ENCODE measurements around the gene AOC1. TPM values are rescaled to one million over a fixed set of nuclear protein-coding genes. Genes with fewer than 3 reads are reported as not detected.

The AOC1 gene
- total and polyA plus RNA-seq, 2 of the 13 experiments (the other 11 are each of a cell fraction or from before 2014, with no cell fraction given) = not detected

DNA sequence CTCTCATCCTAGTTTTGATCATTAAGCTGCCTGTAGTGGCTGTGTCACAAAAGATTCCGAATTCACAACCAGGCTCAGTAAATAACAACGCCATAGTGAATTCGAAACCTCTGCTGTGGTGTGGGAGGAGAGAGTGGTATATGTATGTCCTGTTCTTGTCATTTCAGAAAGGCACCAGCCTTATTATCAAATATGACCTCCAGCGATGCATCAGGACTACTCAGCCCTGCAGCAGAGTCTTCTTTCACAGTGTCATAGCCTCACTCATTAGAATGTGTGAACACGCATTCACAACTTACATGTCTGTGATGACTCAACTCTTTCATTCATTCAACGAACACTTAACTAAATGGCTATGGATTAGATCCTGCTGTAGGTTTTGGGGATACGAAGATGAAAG, 15.3 kb downstream of the AOC1 start:
- ATAC-seq (no peak), FAIRE-seq (no peak), DNase-seq (ENCODE audit: low spot score) (no peak)
- Histone ChIP-seq H3K36me3 (replicated peaks in 1 of 2; ENCODE audit: control insufficient read depth in 1 of 2, insufficient read depth in 2 of 2, low read length in 2 of 2) (no peaks in the 10 kb centered on the region), H3K9ac (ENCODE audit: insufficient read depth, low read depth, low read length) (no peak overlapping the region), H3K27ac (ENCODE audit: extremely low read length, insufficient read depth, low read length) (no peak overlapping the region), H3K27me3 (ENCODE audit: control insufficient read depth in 1 of 2, insufficient read depth in 2 of 2, low read length in 2 of 2) (peaks cover 0 to 23% of the 10 kb centered on the region in 2 experiments), H3K9me3 (ENCODE audit: low read length) (no peaks in the 10 kb centered on the region), H3K4me3 (replicated peaks in 1 of 3; ENCODE audit: insufficient read depth in 1 of 3, low read depth in 2 of 3, low read length in 3 of 3) (no peak overlapping the region), H4K20me1 (ENCODE audit: insufficient read depth, low read length) (no peaks in the 10 kb centered on the region), H3K4me1 (ENCODE audit: insufficient read depth, low read length) (no peaks in the 10 kb centered on the region), H3K79me2 (ENCODE audit: insufficient read depth, low read length) (no peaks in the 10 kb centered on the region), H2AFZ (ENCODE audit: low read length) (no peak overlapping the region), H3K4me2 (ENCODE audit: low read depth, low read length) (no peak overlapping the region)
- CTCF ChIA-PET (ENCODE audit: low intra/inter-chr PET ratio, low total read pairs) = no interaction called here
- in situ Hi-C loops (cut with HindIII; ENCODE audit: extremely low pct_ligation_motif_present, low pct_unique_long_range_greater_than_20kb) (no loop called here), intact Hi-C loops (cut with micrococcal nuclease; ENCODE audit: unreplicated experiment) (no loop called here)
- POLR2A ChIA-PET = no interaction called here
- no TSS peak for BruUV-seq (replicated peaks)
- WGBS (ENCODE audit: low lambda C conversion rate) = 15% methylated on average over 7 of the region's 7 CpGs
- no peak for TF ChIP-seq TARDBP (CRISPR knock-in tag; IDR thresholded peaks at IDR 0.05)
- no peak for TF ChIP-seq ZNF468 (CRISPR knock-in tag; IDR thresholded peaks at IDR 0.05)
- TF ChIP-seq POLR2AphosphoS5 (IDR thresholded peaks at IDR 0.05; ENCODE audit: low read depth, low read length) = no peak
- no peak for TF ChIP-seq AGO1 (IDR thresholded peaks at IDR 0.05; ENCODE audit: low read depth, low read length, poor library complexity, severe bottlenecking)
- TF ChIP-seq ZSCAN31 (CRISPR knock-in tag; IDR thresholded peaks at IDR 0.05; ENCODE audit: low read depth) = no peak
- no peak for TF ChIP-seq ZBTB1 (CRISPR knock-in tag; IDR thresholded peaks at IDR 0.05; ENCODE audit: borderline replicate concordance)
- TF ChIP-seq MAZ (IDR thresholded peaks at IDR 0.05; ENCODE audit: borderline replicate concordance, low read depth, low read length) = no peak
- no peak for TF ChIP-seq MAZ (CRISPR knock-in tag; IDR thresholded peaks at IDR 0.05; ENCODE audit: low read depth)
- TF ChIP-seq LCORL (IDR thresholded peaks at IDR 0.05) = no peak
- TF ChIP-seq LCORL (CRISPR knock-in tag; IDR thresholded peaks at IDR 0.05) = no peak
- TF ChIP-seq MTA3 (CRISPR knock-in tag; IDR thresholded peaks at IDR 0.05) = no peak
- no peak for TF ChIP-seq ZNF274 (CRISPR knock-in tag; IDR thresholded peaks at IDR 0.05)
- TF ChIP-seq RCOR2 (CRISPR knock-in tag; IDR thresholded peaks at IDR 0.05) = no peak
- no peak for TF ChIP-seq TCF7 (IDR thresholded peaks at IDR 0.05; ENCODE audit: low read depth)
- TF ChIP-seq, protein P1, sequence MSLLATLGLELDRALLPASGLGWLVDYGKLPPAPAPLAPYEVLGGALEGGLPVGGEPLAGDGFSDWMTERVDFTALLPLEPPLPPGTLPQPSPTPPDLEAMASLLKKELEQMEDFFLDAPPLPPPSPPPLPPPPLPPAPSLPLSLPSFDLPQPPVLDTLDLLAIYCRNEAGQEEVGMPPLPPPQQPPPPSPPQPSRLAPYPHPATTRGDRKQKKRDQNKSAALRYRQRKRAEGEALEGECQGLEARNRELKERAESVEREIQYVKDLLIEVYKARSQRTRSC (CRISPR knock-in tag; IDR thresholded peaks at IDR 0.05; ENCODE audit: low read depth) = no peak
- TF ChIP-seq, protein P2, sequence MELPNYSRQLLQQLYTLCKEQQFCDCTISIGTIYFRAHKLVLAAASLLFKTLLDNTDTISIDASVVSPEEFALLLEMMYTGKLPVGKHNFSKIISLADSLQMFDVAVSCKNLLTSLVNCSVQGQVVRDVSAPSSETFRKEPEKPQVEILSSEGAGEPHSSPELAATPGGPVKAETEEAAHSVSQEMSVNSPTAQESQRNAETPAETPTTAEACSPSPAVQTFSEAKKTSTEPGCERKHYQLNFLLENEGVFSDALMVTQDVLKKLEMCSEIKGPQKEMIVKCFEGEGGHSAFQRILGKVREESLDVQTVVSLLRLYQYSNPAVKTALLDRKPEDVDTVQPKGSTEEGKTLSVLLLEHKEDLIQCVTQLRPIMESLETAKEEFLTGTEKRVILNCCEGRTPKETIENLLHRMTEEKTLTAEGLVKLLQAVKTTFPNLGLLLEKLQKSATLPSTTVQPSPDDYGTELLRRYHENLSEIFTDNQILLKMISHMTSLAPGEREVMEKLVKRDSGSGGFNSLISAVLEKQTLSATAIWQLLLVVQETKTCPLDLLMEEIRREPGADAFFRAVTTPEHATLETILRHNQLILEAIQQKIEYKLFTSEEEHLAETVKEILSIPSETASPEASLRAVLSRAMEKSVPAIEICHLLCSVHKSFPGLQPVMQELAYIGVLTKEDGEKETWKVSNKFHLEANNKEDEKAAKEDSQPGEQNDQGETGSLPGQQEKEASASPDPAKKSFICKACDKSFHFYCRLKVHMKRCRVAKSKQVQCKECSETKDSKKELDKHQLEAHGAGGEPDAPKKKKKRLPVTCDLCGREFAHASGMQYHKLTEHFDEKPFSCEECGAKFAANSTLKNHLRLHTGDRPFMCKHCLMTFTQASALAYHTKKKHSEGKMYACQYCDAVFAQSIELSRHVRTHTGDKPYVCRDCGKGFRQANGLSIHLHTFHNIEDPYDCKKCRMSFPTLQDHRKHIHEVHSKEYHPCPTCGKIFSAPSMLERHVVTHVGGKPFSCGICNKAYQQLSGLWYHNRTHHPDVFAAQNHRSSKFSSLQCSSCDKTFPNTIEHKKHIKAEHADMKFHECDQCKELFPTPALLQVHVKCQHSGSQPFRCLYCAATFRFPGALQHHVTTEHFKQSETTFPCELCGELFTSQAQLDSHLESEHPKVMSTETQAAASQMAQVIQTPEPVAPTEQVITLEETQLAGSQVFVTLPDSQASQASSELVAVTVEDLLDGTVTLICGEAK (IDR thresholded peaks at IDR 0.05) = no peak
- TF ChIP-seq, protein P2 (CRISPR knock-in tag; IDR thresholded peaks at IDR 0.05) = no peak
- TF ChIP-seq RAD51 (IDR thresholded peaks at IDR 0.05; ENCODE audit: borderline replicate concordance) = no peak

Measured in HepG2 (cell line).